ENCODE data around the gene TRABD2A.

Gene TRABD2A

GRCh38 chr2:84856787-84857186, 24.1 kb downstream of the TRABD2A start:
- Histone ChIP-seq H3K36me3 (peaks cover 0 to 10% (median 0%) of the 10 kb centered on the region in 11 experiments; a peak in 2 of 22 replicates), H3K4me1 (peaks cover 26 to 39% (median 31%) of the 10 kb centered on the region in 10 experiments), H3K9me3 (replicated peaks in 1 of 11) (peaks cover 28 to 40% (median 30%) of the 10 kb centered on the region in 11 experiments), H3K27me3 (no peaks in the 10 kb centered on the region), H3K4me2 (peak overlapping the region; percentile 6 to 74 (median 44); a peak in 20 of 22 replicates), H3K9ac (no peak overlapping the region), H3K27ac (peak overlapping the region in 5 of 11 experiments; percentile 23 to 55 (median 45); a peak in 8 of 22 replicates), H4K20me1 (no peaks in the 10 kb centered on the region), H3K4me3 (no peak overlapping the region)
- TF ChIP-seq Cebpa-rat (IDR thresholded peaks at IDR 0.05), result no peak

- no peak overlapping the region for H3K27ac ChIP-seq
- H4K20me1 ChIP-seq, result no peaks in the 10 kb centered on the region
Observed at GRCh38 chr2:84855731-84856130, 25.2 kb downstream of the TRABD2A start.

GRCh38 chr2:84854850-84855249, 26.0 kb downstream of the TRABD2A start:
- Histone ChIP-seq H3K4me2 (no peak overlapping the region), H3K27me3 (no peaks in the 10 kb centered on the region), H3K9ac (no peak overlapping the region), H3K36me3 (peaks cover 0 to 10% (median 0%) of the 10 kb centered on the region in 11 experiments; a peak in 2 of 22 replicates), H3K9me3 (replicated peaks in 1 of 11) (peaks cover 37 to 60% (median 46%) of the 10 kb centered on the region in 11 experiments), H3K4me1 (peaks cover 26 to 38% (median 31%) of the 10 kb centered on the region in 10 experiments), H4K20me1 (no peaks in the 10 kb centered on the region), H3K27ac (no peak overlapping the region), H3K4me3 (no peak overlapping the region)
- no peak for TF ChIP-seq Cebpa-rat (IDR thresholded peaks at IDR 0.05)

More at GRCh38 chr2:84855731-84856130, 25.2 kb downstream of the TRABD2A start:
- Histone ChIP-seq H3K9me3 (replicated peaks in 1 of 11) (peaks cover 31 to 51% (median 38%) of the 10 kb centered on the region in 11 experiments), H3K4me2 (peak overlapping the region in 1 of 11 experiments; percentile 74; a peak in 1 of 22 replicates), H3K4me3 (no peak overlapping the region), H3K27me3 (no peaks in the 10 kb centered on the region), H3K4me1 (peaks cover 26 to 39% (median 31%) of the 10 kb centered on the region in 10 experiments), H3K9ac (no peak overlapping the region), H3K36me3 (peaks cover 0 to 10% (median 0%) of the 10 kb centered on the region in 11 experiments; a peak in 2 of 22 replicates)
- no peak for TF ChIP-seq Cebpa-rat (IDR thresholded peaks at IDR 0.05)

GRCh38 chr2:84851876-84852275, 29.0 kb downstream of the TRABD2A start:
- H3K27ac ChIP-seq, result no peak overlapping the region
- H3K4me2 ChIP-seq, result no peak overlapping the region
- H3K4me3 ChIP-seq, result no peak overlapping the region
- H3K4me1 ChIP-seq, result peaks cover 20 to 37% (median 26%) of the 10 kb centered on the region in 10 experiments
- no peaks in the 10 kb centered on the region for H4K20me1 ChIP-seq
- H3K27me3 ChIP-seq, result no peaks in the 10 kb centered on the region
- peaks cover 0 to 10% (median 0%) of the 10 kb centered on the region in 11 experiments; a peak in 2 of 22 replicates for H3K36me3 ChIP-seq
- H3K9ac ChIP-seq, result no peak overlapping the region
- no peak for TF ChIP-seq Cebpa-rat (IDR thresholded peaks at IDR 0.05)
- H3K9me3 ChIP-seq (replicated peaks in 1 of 11), result peaks cover 37 to 64% (median 52%) of the 10 kb centered on the region in 11 experiments

- Histone ChIP-seq H3K4me2 (no peak overlapping the region), H3K27me3 (no peaks in the 10 kb centered on the region), H3K4me3 (no peak overlapping the region), H3K36me3 (peaks cover 0 to 10% (median 0%) of the 10 kb centered on the region in 11 experiments; a peak in 2 of 22 replicates), H3K4me1 (peaks cover 26 to 47% (median 32%) of the 10 kb centered on the region in 10 experiments), H3K27ac (no peak overlapping the region), H4K20me1 (no peaks in the 10 kb centered on the region), H3K9ac (no peak overlapping the region), H3K9me3 (replicated peaks in 1 of 11) (peaks cover 37 to 64% (median 52%) of the 10 kb centered on the region in 11 experiments)
- no peak for TF ChIP-seq Cebpa-rat (IDR thresholded peaks at IDR 0.05)
Observed at GRCh38 chr2:84850471-84850870, 30.4 kb downstream of the TRABD2A start.

- Histone ChIP-seq H3K27ac (no peak overlapping the region), H3K9me3 (replicated peaks in 1 of 11) (peaks cover 33 to 60% (median 47%) of the 10 kb centered on the region in 11 experiments), H3K9ac (no peak overlapping the region), H3K4me2 (peak overlapping the region in 4 of 11 experiments; percentile 0 to 46 (median 26); a peak in 5 of 22 replicates), H3K36me3 (peaks cover 0 to 10% (median 0%) of the 10 kb centered on the region in 11 experiments; a peak in 2 of 22 replicates), H3K27me3 (no peaks in the 10 kb centered on the region), H4K20me1 (no peaks in the 10 kb centered on the region), H3K4me3 (no peak overlapping the region), H3K4me1 (peaks cover 32 to 57% (median 43%) of the 10 kb centered on the region in 10 experiments)
- TF ChIP-seq Cebpa-rat (IDR thresholded peaks at IDR 0.05), result no peak
Observed at GRCh38 chr2:84849271-84849952, 31.5 kb downstream of the TRABD2A start.

GRCh38 chr2:84847326-84848050, 33.4 kb downstream of the TRABD2A start:
- Histone ChIP-seq H3K4me3 (0 out of 20 replicates have a peak overlapping the region, but pooled peaks of 1 of the 10 experiments have one; percentile 2), H4K20me1 (no peaks in the 10 kb centered on the region), H3K4me1 (peaks cover 32 to 77% (median 60%) of the 10 kb centered on the region in 10 experiments), H3K27ac (peak overlapping the region in 10 of 11 experiments; percentile 73 to 85 (median 81); a peak in 19 of 22 replicates), H3K9me3 (replicated peaks in 1 of 11) (peaks cover 20 to 56% (median 31%) of the 10 kb centered on the region in 11 experiments), H3K4me2 (peak overlapping the region; percentile 78 to 94 (median 85)), H3K36me3 (peaks cover 0 to 4% (median 0%) of the 10 kb centered on the region in 11 experiments; a peak in 1 of 22 replicates), H3K9ac (peak overlapping the region in 2 of 11 experiments; percentile 8 to 66; a peak in 4 of 22 replicates), H3K27me3 (no peaks in the 10 kb centered on the region)
- TF ChIP-seq Cebpa-rat (IDR thresholded peaks at IDR 0.05), result no peak

- no peaks in the 10 kb centered on the region for H3K27me3 ChIP-seq
- no peaks in the 10 kb centered on the region for H3K36me3 ChIP-seq
- peak overlapping the region in 7 of 10 experiments; percentile 2 to 44 (median 5); a peak in 4 of 20 replicates for H3K4me3 ChIP-seq
- H3K9ac ChIP-seq, result peak overlapping the region; percentile 45 to 85 (median 66)
- H3K4me2 ChIP-seq, result peak overlapping the region; percentile 78 to 94 (median 85)
- H4K20me1 ChIP-seq, result no peaks in the 10 kb centered on the region
- peaks cover 13 to 48% (median 23%) of the 10 kb centered on the region in 11 experiments; a peak in 20 of 22 replicates for H3K9me3 ChIP-seq (replicated peaks in 1 of 11)
- peak overlapping the region; percentile 73 to 97 (median 82) for H3K27ac ChIP-seq
- H3K4me1 ChIP-seq, result peaks cover 32 to 84% (median 62%) of the 10 kb centered on the region in 10 experiments
- TF ChIP-seq Cebpa-rat (IDR thresholded peaks at IDR 0.05), result no peak
Observed at GRCh38 chr2:84846741-84847142, 34.1 kb downstream of the TRABD2A start.
